Measurements from ENCODE around the gene ISG20L2.

DNA sequence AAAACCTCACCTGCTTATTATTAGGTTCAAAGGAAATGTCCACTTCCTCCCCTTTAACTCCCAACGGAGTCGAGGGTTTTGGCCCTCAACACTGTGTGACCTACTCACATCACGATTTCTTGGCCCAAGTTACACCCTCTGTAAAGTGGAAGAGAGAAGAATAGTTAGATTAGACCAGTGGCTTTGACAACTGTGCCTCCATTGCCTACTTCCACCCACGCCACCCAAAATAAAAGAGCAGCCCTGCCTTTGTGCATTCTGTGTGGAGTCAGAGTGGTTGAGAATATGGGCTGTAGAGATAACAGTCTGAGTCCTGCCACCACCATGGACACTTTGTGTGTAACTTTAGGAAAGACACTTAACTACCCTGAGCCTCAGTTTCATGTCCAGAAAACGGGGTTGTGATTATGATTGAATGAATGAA is 27.0 kb upstream of the ISG20L2 start:
- TF ChIP-seq YY1 (IDR thresholded peaks at IDR 0.05; ENCODE audit: insufficient read depth, insufficient read length): no peak
- TF ChIP-seq SUZ12 (IDR thresholded peaks at IDR 0.05; ENCODE audit: extremely low read depth, insufficient read depth, insufficient read length): no peak
